HG03064 (cell line): ENCODE data around the gene PBOV1.

ENCODE experiments used
- ATAC-seq: cut with Tn5 transposase; IDR thresholded peaks from one replicate; pipeline ENCODE4 v1.9.1; 2021; ENCODE audit warnings: low read depth; ENCODE audit not compliant: unreplicated experiment

PBOV1 gene

DNA sequence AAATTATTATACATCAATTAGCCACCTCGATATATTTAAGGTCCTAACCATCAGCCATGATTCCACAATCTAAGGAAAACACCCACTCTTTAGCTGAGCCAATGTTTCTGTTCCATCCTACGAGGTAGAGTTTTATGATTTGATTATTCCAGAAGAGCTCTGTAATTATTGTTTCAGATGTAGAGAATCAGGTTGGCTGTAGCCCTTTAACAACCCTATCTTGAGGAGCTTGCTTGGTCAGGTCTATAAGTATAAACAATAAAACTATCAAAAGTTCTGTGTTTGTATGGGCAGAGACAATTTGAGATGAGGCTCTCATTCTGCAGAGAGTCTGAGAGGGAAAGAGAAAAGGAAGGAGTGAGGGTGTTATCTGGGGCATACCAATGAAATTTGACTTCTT lies at the start of gene PBOV1:
PBOV1 (minus strand) TSS at position 43 of the 400 bp plus-strand sequence. CDS start 96 bp downstream, outside the sequence.
- no peak for ATAC-seq

GRCh38 chr6:138266095-138266494 lies 47.8 kb upstream of the PBOV1 start:
- no peak for ATAC-seq

- no peak for ATAC-seq
Observed at GRCh38 chr6:138264372-138264880, 46.1 kb upstream of the PBOV1 start.

DNA sequence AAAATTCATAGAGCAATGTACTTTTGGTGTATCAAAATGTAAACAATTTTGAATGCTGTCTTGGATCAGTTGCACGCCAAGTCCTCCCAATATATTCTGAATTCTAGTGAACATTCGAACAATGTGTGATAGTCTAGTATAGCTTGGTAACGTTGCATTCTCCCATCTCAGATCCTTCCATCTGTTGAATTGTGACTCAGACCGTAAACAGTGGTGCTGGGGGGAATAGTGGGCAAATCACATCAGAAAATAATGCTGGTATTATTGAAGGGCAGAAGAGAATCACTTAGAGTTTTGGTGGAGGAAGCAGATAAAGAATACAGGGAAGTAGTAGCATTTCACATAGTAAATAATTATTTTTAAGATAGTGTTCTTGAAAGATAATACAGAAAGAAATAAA lies 45.7 kb upstream of the PBOV1 start:
- no peak for ATAC-seq

- no peak for ATAC-seq
Observed at GRCh38 chr6:138261116-138261780, 43.0 kb upstream of the PBOV1 start.

DNA sequence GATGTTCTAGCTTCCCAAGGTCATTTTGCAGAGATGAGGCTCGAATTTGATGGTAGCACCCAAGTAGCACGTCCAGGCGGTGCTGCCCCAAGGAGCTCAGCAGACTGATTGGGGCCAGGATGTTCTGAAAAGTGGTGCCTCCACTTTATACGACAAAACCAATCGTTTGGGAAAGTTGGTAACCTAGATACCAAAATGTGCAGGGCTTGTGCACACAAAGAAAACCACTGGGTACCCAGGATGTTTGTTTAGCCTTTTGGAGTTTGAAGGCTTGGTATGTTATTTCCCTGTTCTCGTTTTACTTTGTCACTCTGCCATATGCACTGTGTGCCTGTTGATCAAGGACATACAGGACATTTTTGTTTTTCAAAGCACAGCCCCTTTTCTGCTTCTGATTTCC lies 40.7 kb upstream of the PBOV1 start:
- ATAC-seq = no peak

- ATAC-seq = no peak
Observed at GRCh38 chr6:138258197-138258596, 39.9 kb upstream of the PBOV1 start.

- no peak for ATAC-seq
Observed at GRCh38 chr6:138257638-138258040, 39.3 kb upstream of the PBOV1 start.

- no peak for ATAC-seq
Observed at GRCh38 chr6:138255443-138255842, 37.2 kb upstream of the PBOV1 start.

DNA sequence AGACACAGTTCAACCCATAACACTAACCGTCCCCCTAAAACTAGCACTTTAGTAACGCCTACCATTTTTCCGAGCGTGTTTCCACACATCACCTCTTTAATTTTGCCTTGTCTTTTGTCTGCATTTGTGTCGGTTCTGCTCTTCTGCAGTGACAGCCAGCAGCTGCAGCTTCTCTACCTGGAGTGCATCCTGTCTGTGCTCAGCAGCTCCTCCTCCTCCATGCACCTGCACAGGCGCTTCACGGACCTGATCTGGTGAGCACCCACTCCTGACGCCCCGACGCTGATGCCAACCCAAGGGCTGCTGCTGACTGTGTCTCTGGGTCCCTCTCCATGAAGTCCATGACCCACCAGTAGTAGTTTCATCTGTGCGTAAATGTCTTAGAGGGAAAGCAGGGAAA lies 35.4 kb upstream of the PBOV1 start:
- ATAC-seq = no peak

DNA sequence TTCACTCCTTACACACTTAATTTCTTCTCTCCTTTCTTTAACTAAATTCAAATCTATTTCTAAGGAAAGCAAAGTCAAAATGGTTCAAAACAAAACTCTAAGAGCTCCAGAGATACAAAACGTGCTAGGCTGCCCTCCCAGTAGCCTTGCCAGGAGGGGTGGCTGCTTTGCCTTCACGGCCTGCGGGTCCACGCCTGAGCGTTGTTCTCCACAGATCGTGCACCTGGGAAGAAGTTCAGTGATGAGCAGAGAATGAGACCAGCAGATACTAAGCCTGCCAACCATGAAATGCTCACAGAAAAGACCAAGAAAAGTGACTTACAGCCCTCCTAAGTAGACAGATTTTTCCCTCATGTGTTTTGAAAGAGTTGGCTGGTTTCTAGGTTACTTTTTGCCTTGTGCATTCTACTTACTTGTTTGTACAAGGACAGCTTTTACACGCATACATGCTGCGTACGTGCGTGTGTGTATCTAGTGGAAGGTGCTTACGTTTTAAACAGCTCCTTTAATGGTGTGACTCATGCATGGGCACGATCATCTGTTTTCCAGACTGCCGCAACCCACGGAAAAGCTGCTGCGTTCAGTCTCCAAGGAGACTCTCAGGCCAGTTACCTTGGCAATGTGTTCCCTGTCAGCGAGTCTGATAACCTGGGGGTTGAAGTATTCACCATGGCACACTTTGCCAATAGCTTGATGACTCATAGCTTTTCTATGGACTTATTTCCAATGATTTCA lies 32.4 kb upstream of the PBOV1 start:
- no peak for ATAC-seq

DNA sequence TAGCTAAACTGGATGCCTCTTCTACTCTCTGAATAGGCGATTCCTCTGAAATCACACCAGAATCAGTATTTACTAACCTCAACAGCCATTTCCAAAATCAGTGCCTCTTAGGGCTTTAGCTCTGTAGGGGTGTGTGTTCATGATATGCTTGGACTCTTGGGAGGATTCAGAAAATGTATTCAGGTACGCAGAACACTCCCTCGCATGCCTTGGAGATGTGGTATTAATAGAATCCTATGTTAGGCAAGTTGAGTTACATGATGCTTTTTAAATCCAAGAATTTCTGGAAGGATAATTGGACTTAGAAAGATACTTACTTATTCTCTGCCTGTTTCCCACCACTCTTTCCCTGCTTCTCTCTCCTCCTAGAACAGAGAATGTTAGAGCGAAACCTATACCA lies 31.8 kb upstream of the PBOV1 start:
- ATAC-seq = no peak

DNA sequence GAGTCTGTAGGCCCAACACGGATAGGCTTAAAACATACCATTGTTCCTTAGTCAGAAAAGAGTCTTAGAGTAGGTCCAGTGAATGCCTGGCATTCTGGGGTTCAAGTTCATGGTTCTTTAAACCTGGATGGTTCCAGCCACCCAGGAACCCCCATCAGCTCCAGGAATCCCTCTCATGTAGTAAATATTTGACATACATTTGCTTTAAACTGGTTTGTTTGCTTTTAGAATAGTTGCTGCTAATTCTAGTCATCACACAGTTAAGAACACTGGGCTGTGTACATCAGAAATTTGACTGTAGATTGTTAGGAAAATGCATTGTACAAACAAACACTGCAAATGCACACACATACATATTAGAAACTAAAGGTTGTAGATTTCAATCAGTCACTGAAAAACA lies 30.6 kb upstream of the PBOV1 start:
- ATAC-seq = no peak

GRCh38 chr6:138248011-138248410 lies 29.7 kb upstream of the PBOV1 start:
- ATAC-seq = no peak

- no peak for ATAC-seq
Observed at GRCh38 chr6:138246650-138247440, 28.6 kb upstream of the PBOV1 start.

GRCh38 chr6:138245751-138246150 lies 27.5 kb upstream of the PBOV1 start:
- ATAC-seq = no peak

- no peak for ATAC-seq
Observed at GRCh38 chr6:138242987-138243592, 24.8 kb upstream of the PBOV1 start.

GRCh38 chr6:138241934-138242333 lies 23.6 kb upstream of the PBOV1 start:
- ATAC-seq = no peak

DNA sequence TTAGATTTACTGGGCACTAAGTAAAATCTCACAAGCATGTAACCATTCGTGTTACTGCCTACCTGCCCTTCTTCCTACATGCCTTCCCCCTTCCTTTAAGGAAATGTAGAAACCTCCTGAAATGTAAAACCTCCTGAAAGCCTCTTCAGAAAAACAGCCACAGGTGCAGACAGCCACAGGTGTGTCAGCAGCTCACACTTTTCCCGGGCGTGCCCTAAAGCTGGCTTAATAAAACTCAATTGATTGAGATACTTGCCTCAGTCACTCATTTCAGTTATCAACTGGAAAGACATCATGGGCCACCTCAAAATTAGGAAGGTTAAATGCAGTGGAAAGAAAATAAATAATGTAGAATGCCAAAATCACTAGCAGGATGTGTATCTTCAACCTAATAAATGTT lies 23.1 kb upstream of the PBOV1 start:
- ATAC-seq = no peak

DNA sequence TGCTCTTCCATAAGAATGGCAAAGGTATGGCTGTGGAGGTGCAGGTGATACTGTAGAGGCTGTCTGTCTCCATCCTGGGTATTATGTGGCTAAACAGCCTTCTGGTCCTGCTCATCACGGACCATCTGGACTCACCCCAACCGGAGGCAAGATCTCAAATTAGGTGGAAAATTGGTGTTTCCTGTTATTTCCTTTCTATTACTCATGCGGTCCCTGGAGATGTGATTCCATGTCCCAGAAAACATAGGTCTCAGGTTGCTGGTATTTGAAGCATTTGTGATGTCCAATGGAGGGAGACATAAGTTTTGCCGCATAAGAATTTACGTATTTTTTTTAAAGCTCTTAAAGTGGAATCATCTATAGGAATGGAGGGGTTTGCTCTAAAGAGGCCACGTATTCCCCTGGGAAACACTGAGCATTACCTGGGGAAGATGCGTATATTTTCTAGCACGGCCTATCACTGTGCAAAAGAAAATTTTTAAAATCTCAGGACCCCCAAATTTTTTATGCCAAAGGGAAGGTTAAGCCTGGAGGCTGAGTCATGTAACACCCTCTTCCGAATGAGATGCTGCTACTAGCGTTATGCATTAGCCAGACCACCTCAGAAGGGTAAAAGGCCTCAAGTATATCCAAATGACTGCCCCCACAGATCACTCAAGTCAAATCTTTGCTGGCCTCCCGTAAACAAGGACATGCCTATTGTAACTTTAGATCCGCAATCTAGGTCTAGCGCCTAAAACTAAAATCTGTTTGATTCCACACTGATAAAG lies 22.4 kb upstream of the PBOV1 start:
- ATAC-seq = no peak
